HG03025 (cell line): ENCODE measurements around the gene ADAMTS3.
"Not testable (repeated sequence)": the region's sequence is repeated elsewhere in the genome, so short reads cannot be mapped to it uniquely, and the experiment has no call there.

Source experiments
- ATAC-seq: cut with Tn5 transposase; IDR thresholded peaks from one replicate; pipeline ENCODE4 v1.9.1; 2021; ENCODE audit warnings: mild to moderate bottlenecking, moderate library complexity; ENCODE audit not compliant: unreplicated experiment, low FRiP score

ADAMTS3 gene

GRCh38 chr4:72484981-72485380 lies 84.0 kb downstream of the ADAMTS3 start:
- no peak for ATAC-seq

- no peak for ATAC-seq
These were observed 95.6 kb downstream of the ADAMTS3 start for GRCh38 chr4:72473434-72473900.

- no peak for ATAC-seq
These were observed 97.2 kb downstream of the ADAMTS3 start for GRCh38 chr4:72471816-72472215.

GRCh38 chr4:72468904-72469502 lies 100.0 kb downstream of the ADAMTS3 start:
- ATAC-seq = no peak

GRCh38 chr4:72467633-72468032 lies 101.4 kb downstream of the ADAMTS3 start:
- no peak for ATAC-seq

- ATAC-seq = no peak
These were observed 105.3 kb downstream of the ADAMTS3 start for GRCh38 chr4:72463724-72464123.

GRCh38 chr4:72457158-72457557 lies 111.9 kb downstream of the ADAMTS3 start:
- ATAC-seq = no peak

GRCh38 chr4:72451349-72451748 lies 117.7 kb downstream of the ADAMTS3 start:
- ATAC-seq = no peak

- no peak for ATAC-seq
These were observed 119.3 kb downstream of the ADAMTS3 start for GRCh38 chr4:72449705-72450104.

- no peak for ATAC-seq
These were observed 120.8 kb downstream of the ADAMTS3 start for GRCh38 chr4:72448231-72448630.

- ATAC-seq = no peak
These were observed 122.5 kb downstream of the ADAMTS3 start for GRCh38 chr4:72446353-72447055.

GRCh38 chr4:72444092-72444491 lies 124.9 kb downstream of the ADAMTS3 start:
- ATAC-seq = no peak

- no peak for ATAC-seq
These were observed 126.3 kb downstream of the ADAMTS3 start for GRCh38 chr4:72442715-72443114.

- no peak for ATAC-seq
These were observed 126.9 kb downstream of the ADAMTS3 start for GRCh38 chr4:72442147-72442546.

- ATAC-seq = no peak
These were observed 128.6 kb downstream of the ADAMTS3 start for GRCh38 chr4:72440386-72440785.

- no peak for ATAC-seq
These were observed 136.0 kb downstream of the ADAMTS3 start for GRCh38 chr4:72432975-72433374.

- no peak for ATAC-seq
These were observed 136.7 kb downstream of the ADAMTS3 start for GRCh38 chr4:72432282-72432681.

- ATAC-seq = no peak
These were observed 138.0 kb downstream of the ADAMTS3 start for GRCh38 chr4:72430988-72431387.

GRCh38 chr4:72430050-72430449 lies 139.0 kb downstream of the ADAMTS3 start:
- no peak for ATAC-seq

GRCh38 chr4:72429397-72429889 lies 139.6 kb downstream of the ADAMTS3 start:
- no peak for ATAC-seq

- no peak for ATAC-seq
These were observed 142.0 kb downstream of the ADAMTS3 start for GRCh38 chr4:72427057-72427456.

GRCh38 chr4:72425908-72426307 lies 143.1 kb downstream of the ADAMTS3 start:
- ATAC-seq = not testable (repeated sequence)
